Ammon's horn (tissue), 1 donor: ENCODE results near the gene CREBBP.

Source experiments
- DNase-seq: peaks from one replicate; pipeline ENCODE4 v3.0.0-alpha.2; 2016; ENCODE audit warnings: low spot score

Gene CREBBP

GRCh38 chr16:3797904-3798811 lies 82.4 kb downstream of the CREBBP start:
- DNase-seq: no peak

DNA sequence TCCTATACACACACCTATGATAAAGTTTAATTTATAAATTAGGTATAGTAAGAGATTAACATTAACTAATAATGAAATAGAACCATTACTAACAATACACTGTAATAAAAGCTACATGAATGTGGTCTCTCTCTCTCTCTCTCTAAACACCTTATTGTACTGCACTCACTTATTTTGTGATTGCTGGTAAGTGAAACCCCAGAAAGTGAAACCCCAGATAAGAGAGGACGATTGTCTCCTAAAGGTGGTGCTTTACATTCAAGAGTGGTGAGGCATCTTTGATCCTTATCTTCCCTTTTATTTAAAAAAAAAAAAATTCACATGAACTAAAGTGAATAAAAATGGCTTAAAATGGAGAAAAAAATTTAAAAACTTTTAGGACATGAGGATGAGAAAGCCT lies 83.0 kb downstream of the CREBBP start:
- DNase-seq: no peak

DNA sequence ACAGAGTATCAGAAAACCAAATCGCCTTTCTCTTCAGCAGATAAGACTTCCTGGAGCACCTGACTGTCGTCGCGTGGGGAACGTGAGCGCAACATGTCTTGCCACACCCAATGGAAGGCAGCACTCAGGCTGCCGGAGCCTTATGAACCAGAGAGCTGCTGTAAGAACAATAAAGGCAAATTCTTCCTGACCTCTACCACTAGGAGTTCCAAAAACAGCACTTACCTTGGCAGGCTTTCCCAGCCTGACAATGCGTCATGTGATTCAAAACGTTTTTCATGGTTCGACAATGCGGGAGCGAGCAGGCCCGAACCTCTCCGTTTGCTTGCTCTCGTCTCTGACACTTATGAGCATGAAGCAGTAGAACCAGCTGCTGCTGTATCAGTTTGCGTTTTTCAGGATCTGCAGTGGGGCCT lies 87.3 kb downstream of the CREBBP start:
- peak; percentile 36 for DNase-seq

- no peak for DNase-seq
Measured at GRCh38 chr16:3792472-3793012, 88.0 kb downstream of the CREBBP start.

- DNase-seq: no peak
Measured at GRCh38 chr16:3791701-3792100, 88.8 kb downstream of the CREBBP start.

DNA sequence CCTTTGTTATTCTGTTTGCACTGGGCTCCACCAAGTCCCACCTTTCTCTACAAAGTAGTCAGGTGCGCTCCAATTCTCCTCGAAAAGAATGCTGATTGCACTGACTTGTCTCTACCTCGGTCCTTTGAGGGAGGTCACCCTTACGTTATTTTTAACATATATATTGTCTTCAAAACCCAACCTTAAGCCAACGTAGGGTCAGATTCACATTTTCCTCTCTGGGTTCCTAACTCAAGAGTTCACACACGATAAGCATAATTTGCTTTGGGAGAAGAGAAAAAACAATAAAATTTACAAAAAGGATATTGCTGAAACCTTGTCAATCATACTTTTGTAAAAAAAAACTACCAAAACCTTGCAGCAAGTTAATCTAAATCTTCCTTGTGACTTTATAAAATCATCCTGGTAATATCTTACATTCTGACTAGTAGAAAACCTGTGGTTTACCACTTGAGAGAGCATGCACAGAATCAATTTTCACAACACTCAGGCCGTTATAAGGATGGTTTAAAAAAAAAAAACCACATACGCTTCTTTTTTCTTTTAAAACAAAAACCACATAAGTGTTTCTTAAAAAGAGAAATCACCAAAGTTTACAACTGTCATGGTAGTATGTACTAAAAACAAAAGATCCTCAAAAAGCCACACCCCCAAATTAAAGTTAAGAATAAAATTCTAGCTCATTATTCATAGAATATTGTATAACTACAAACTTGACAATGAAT lies 91.0 kb downstream of the CREBBP start:
- DNase-seq: no peak

GRCh38 chr16:3788711-3789374 lies 91.7 kb downstream of the CREBBP start:
- DNase-seq: no peak

DNA sequence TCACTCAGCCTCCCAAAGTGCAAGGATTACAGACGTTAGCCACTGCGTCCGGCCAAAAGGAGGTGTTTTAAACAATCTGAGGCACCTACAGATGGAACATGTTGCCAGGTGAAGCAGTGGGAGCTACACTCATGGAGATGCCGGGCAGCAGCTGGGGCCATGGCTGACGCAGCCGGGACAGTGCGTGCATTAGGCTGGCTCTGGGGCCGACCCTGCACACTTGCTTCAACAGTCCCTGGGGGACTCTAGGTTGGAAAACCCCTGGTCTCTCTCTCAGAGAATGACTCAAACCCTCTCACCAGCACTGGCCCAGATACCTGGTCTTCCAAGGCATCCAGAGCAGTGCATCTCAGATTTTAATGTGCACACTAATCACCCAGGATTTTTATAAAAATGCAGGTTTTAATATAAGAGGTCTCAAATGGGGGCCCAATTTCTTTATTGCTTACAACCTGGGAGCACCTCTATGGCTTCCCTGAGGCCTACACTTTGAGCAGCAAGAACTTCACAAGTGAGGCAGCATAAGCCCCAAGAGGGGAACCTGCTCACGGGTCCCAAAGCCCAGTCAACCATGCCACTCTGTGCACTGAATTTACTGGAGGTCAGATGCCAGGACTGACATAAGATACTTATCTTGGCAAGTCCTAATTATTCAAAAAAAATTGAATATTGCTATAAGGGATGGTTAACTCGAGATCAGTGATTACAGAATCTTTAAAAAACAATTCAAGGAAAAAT lies 92.4 kb downstream of the CREBBP start:
- no peak for DNase-seq

DNA sequence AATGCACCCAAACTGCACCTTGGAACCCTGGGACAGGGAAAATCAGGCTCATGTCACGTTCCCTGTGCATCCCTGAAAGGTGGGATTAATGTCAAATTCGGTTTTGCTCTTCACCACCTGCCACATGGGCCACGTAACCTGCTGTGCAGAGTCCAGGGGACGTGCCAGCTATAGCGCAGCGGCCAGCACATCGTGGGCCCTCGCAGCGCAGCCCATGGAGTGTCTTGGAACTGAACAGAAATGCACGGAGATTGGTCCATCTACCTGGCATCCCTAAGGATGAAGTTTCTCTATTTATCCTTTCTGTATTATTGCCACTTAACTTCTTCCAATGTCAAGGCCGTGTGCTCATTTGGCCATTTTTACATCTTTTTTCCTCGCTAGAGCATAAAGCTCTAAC lies 95.1 kb downstream of the CREBBP start:
- DNase-seq: no peak

GRCh38 chr16:3783516-3783915 lies 97.0 kb downstream of the CREBBP start:
- no peak for DNase-seq

DNA sequence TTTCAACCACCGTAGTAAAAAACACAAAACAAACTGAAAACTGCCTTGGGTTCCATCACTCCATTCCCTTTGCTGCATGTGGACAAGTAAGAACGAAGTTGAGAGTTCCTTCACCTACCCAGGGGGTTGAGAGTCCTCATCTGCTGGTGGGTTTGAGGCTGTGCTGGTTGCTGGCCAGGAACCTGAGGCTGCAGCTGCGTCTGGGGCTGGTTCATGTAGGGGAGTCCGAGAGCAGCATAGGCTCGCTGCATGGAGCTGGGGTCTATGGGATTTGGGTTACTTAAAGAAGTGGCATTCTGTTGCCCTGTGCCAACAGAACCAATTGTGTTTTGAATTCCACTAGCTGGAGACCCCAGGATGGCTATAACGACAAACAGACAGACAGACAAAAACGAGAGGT lies 97.9 kb downstream of the CREBBP start:
- DNase-seq: no peak

- no peak for DNase-seq
Measured at GRCh38 chr16:3781421-3781820, 99.1 kb downstream of the CREBBP start.

- no peak for DNase-seq
Measured at GRCh38 chr16:3780570-3780969, 99.9 kb downstream of the CREBBP start.

GRCh38 chr16:3776316-3776715 lies 104.2 kb downstream of the CREBBP start:
- DNase-seq: no peak

DNA sequence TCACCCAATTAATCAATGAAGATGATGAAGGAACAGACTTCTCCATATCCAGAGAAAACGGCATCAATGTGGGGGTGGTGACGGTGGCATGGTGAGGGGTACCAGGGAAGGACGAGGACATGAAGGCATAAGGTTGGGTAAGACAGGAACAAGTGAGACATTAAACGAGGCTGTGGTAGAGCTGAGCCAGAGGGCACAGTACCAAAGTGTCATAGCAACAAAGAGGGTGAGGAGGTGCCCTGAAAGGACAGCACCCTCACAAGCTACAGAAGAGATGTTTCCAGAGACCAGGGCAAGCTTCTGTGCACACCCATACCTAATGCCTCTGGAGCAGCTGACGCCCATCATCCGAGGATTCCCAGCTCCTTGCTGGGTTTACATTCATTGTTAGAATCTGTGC lies 105.7 kb downstream of the CREBBP start:
- DNase-seq: peak; percentile 15

- peak; percentile 71 for DNase-seq
Measured at GRCh38 chr16:3774156-3774767, 106.3 kb downstream of the CREBBP start.

DNA sequence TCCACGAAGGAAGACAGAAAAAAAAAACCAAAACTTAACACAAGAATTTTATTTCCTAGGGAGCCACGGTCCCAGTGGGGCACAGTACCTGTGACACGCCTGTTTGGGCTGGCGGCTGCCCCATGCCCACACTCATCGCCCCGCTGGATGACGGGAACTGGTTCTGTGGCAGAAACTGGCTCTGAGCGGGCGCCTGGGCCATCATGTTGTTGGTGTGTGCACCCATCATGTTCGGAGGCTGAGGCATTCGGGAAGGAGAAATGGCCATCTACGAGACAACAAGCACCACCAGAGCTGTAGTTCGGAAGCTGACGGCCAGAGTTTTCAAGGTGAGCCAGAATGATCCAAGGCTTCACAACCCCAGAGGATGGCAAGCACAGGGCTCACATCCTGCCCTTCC lies 106.8 kb downstream of the CREBBP start:
- DNase-seq: no peak

DNA sequence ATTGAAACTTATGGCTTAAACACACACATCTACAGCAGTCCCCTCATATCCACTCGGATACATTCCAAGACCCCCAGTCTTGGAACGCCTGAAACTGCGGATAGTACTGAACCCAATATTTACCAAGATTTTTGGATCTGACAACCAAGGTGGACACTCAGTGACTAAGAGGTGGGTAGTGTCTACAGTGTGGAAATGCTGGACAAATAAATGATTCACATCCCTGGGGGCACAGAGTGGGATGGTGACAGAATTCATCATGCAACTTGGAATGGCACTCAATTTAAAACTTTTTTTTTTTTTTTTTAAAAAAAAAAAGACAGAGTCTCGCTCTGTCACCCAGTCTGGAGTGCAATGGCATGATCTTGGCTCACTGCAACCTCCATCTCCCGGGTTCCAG lies 109.0 kb downstream of the CREBBP start:
- no peak for DNase-seq

GRCh38 chr16:3770530-3770929 lies 110.0 kb downstream of the CREBBP start:
- no peak for DNase-seq

DNA sequence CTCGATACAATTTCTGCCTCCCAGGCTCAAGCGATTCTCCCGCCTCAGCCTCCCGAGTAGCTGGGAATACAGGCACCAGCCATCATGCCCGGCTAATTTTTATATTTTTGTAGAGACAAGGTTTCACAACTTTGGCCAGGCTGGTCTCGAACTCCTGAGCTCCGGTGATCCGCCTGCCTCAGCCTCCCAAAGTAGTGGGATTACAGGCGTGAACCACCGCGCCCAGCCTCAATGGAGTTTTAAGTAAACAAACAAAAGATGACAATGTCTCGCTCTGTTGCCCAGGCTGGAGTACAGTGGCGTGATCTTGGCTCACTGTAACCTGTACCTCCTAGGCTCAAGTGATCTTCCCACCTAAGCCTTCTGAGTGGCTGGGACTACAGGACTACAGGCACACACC lies 110.6 kb downstream of the CREBBP start:
- DNase-seq: no peak

GRCh38 chr16:3769013-3769412 lies 111.5 kb downstream of the CREBBP start:
- no peak for DNase-seq
